Smooth muscle cell (in vitro differentiated cells): ENCODE measurements around the gene XRCC4. TPM values are rescaled to one million over a fixed set of nuclear protein-coding genes. Genes with fewer than 3 reads are reported as not detected.

Source experiments
- DNase-seq: peaks from one replicate; lab custom pipeline; 2025; ENCODE audit not compliant: unreplicated experiment; lab: John Stamatoyannopoulos, UW
- H2AFZ ChIP-seq: fragments of 200-600 bp; sonication (generic); 2 replicates; pipeline ENCODE4 v1.6.0; 2016; ENCODE audit warnings: antibody characterized with exemption, low read depth, mild to moderate bottlenecking
- H3F3A ChIP-seq: fragments of 200-600 bp; sonication (generic); 2 replicates; pipeline ENCODE4 v1.6.0; 2017; ENCODE audit warnings: antibody characterized with exemption, low read depth
- H3K27ac ChIP-seq: fragments of 200-600 bp; sonication (generic); 2 replicates; pipeline ENCODE4 v1.5.1; 2016; ENCODE audit warnings: low read depth, mild to moderate bottlenecking
- H3K27me3 ChIP-seq: fragments of 200-600 bp; sonication (generic); 2 replicates; pipeline ENCODE4 v1.6.1; 2016; ENCODE audit warnings: low read depth, mild to moderate bottlenecking
- H3K36me3 ChIP-seq: fragments of 200-600 bp; sonication (generic); 2 replicates; pipeline ENCODE4 v1.5.1; 2016; ENCODE audit warnings: low read depth
- H3K4me1 ChIP-seq: fragments of 200-600 bp; sonication (generic); 2 replicates; pipeline ENCODE4 v1.5.1; 2016; ENCODE audit warnings: low read depth
- H3K4me2 ChIP-seq: fragments of 200-600 bp; sonication (generic); 2 replicates; pipeline ENCODE4 v1.6.0; 2016; ENCODE audit warnings: mild to moderate bottlenecking
- H3K4me3 ChIP-seq: fragments of 200-600 bp; sonication (generic); 2 replicates; pipeline ENCODE4 v1.5.1; 2016; ENCODE audit warnings: mild to moderate bottlenecking
- H3K79me2 ChIP-seq: fragments of 200-600 bp; sonication (generic); 2 replicates; pipeline ENCODE4 v1.6.0; 2016; ENCODE audit warnings: low read depth, mild to moderate bottlenecking
- H3K9ac ChIP-seq: fragments of 200-600 bp; sonication (generic); 2 replicates; pipeline ENCODE4 v1.6.0; 2016; ENCODE audit warnings: low read depth
- H3K9me3 ChIP-seq: fragments of 200-600 bp; sonication (generic); replicated peaks from 2 replicates; pipeline ENCODE4 v1.5.1; 2016; ENCODE audit warnings: low read depth
- H4K20me1 ChIP-seq: fragments of 200-600 bp; sonication (generic); 2 replicates; pipeline ENCODE4 v1.6.0; 2016; ENCODE audit warnings: low read depth
- WGBS: methylation state at CpG from one replicate; pipeline ENCODE4 v1.1.7; 2016; ENCODE audit warnings: low lambda C conversion rate; 5-methylcytosine and 5-hydroxymethylcytosine counted together
- polyA plus RNA-seq: library from polyadenylated mRNA; unstranded; fragments of >200 nt; fragmentation: Nextera tagmentation; extraction: Ambion mirVana; gene quantifications from 2 replicates; pipeline ENCODE4 v1.2.1, GENCODE V29; 2016
- total RNA-seq: library from RNA; depleted of rRNA; stranded (reverse); fragments of >200 nt; gene quantifications from 2 replicates; pipeline ENCODE4 v1.2.3, GENCODE V29; 2014
- TF ChIP-seq, protein P1 (sequence below): fragments of 200-600 bp; sonication (generic); IDR thresholded peaks from 2 replicates; pipeline ENCODE4 v1.5.1; 2017; ENCODE audit warnings: borderline replicate concordance, mild to moderate bottlenecking, antibody characterized with exemption; ENCODE audit not compliant: insufficient read depth, poor library complexity, severe bottlenecking

Gene XRCC4
- total and polyA plus RNA-seq, 2 experiments from 2014 or later: 98.1 to 110 TPM

GRCh38 chr5:83036991-83037575 lies 40.3 kb upstream of the XRCC4 start:
- H3K27me3 ChIP-seq: no peaks in the 10 kb centered on the region
- TF ChIP-seq, protein P1, sequence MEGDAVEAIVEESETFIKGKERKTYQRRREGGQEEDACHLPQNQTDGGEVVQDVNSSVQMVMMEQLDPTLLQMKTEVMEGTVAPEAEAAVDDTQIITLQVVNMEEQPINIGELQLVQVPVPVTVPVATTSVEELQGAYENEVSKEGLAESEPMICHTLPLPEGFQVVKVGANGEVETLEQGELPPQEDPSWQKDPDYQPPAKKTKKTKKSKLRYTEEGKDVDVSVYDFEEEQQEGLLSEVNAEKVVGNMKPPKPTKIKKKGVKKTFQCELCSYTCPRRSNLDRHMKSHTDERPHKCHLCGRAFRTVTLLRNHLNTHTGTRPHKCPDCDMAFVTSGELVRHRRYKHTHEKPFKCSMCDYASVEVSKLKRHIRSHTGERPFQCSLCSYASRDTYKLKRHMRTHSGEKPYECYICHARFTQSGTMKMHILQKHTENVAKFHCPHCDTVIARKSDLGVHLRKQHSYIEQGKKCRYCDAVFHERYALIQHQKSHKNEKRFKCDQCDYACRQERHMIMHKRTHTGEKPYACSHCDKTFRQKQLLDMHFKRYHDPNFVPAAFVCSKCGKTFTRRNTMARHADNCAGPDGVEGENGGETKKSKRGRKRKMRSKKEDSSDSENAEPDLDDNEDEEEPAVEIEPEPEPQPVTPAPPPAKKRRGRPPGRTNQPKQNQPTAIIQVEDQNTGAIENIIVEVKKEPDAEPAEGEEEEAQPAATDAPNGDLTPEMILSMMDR: no peak
- peaks cover 39% of the 10 kb centered on the region for H3K4me1 ChIP-seq
- H3K36me3 ChIP-seq: no peaks in the 10 kb centered on the region
- H3K4me2 ChIP-seq: peak overlapping the region; percentile 53
- no peaks in the 10 kb centered on the region for H3F3A ChIP-seq
- H4K20me1 ChIP-seq: no peaks in the 10 kb centered on the region
- no peaks in the 10 kb centered on the region for H3K9me3 ChIP-seq
- H3K9ac ChIP-seq: no peak overlapping the region
- DNase-seq: no peak
- H3K27ac ChIP-seq: peak overlapping the region; percentile 56
- H2AFZ ChIP-seq: no peak overlapping the region
- 40% methylated on average over 4 of the region's 4 CpGs for WGBS
- no peaks in the 10 kb centered on the region for H3K79me2 ChIP-seq
- no peak overlapping the region for H3K4me3 ChIP-seq

DNA sequence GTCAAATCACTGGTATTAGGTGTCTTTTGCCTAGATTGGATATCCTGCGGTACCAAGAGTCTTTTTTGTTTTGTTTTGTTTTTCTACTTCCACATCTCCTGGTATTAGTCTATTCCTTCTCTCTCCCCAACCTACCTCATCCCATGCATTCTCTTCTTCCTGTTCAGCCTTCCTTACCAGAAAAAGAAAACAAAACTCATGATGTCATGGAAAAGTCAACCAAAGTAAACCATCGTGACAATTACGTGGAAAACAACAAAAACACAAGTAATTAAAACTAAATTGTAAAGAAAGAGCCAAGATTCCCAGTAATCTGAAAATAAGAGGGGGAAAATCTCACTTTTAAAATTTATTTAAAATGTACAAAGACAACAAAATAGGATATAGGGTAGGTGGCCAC lies 38.4 kb upstream of the XRCC4 start:
- H3K9me3 ChIP-seq: no peaks in the 10 kb centered on the region

GRCh38 chr5:83042507-83042906 lies 34.8 kb upstream of the XRCC4 start:
- no peaks in the 10 kb centered on the region for H3K36me3 ChIP-seq
- no peaks in the 10 kb centered on the region for H3K9me3 ChIP-seq
- WGBS: 98% methylated on average over 3 of the region's 3 CpGs
- H3K79me2 ChIP-seq: peaks cover 5% of the 10 kb centered on the region
- H3K4me1 ChIP-seq: peaks cover 21% of the 10 kb centered on the region
- no peak overlapping the region for H2AFZ ChIP-seq
- no peak overlapping the region for H3K4me2 ChIP-seq
- no peaks in the 10 kb centered on the region for H3F3A ChIP-seq
- H4K20me1 ChIP-seq: no peaks in the 10 kb centered on the region
- H3K27ac ChIP-seq: no peak overlapping the region
- no peak for DNase-seq
- H3K4me3 ChIP-seq: no peak overlapping the region
- TF ChIP-seq, protein P1: no peak
- H3K27me3 ChIP-seq: no peaks in the 10 kb centered on the region
- no peak overlapping the region for H3K9ac ChIP-seq

More for the DNA sequence above, 38.4 kb upstream of the XRCC4 start:
- TF ChIP-seq, protein P1: no peak
- H3K27ac ChIP-seq: no peak overlapping the region
- no peak overlapping the region for H3K4me2 ChIP-seq
- WGBS: 96% methylated on average over 3 of the region's 3 CpGs
- no peak overlapping the region for H3K9ac ChIP-seq
- H3K79me2 ChIP-seq: no peaks in the 10 kb centered on the region
- H3F3A ChIP-seq: no peaks in the 10 kb centered on the region
- H3K4me3 ChIP-seq: no peak overlapping the region
- H4K20me1 ChIP-seq: no peaks in the 10 kb centered on the region
- DNase-seq: no peak
- peaks cover 32% of the 10 kb centered on the region for H3K4me1 ChIP-seq
- no peak overlapping the region for H2AFZ ChIP-seq
- no peaks in the 10 kb centered on the region for H3K27me3 ChIP-seq
- no peaks in the 10 kb centered on the region for H3K36me3 ChIP-seq

GRCh38 chr5:83044926-83045325 lies 32.4 kb upstream of the XRCC4 start:
- WGBS: 40% methylated on average over 2 of the region's 2 CpGs
- no peaks in the 10 kb centered on the region for H4K20me1 ChIP-seq
- no peak for DNase-seq

More at GRCh38 chr5:83044926-83045325, 32.4 kb upstream of the XRCC4 start:
- Histone ChIP-seq H3K9me3 (no peaks in the 10 kb centered on the region), H3K79me2 (peaks cover 6% of the 10 kb centered on the region), H3K27ac (peak overlapping the region; percentile 66), H3K4me3 (no peak overlapping the region), H3K9ac (no peak overlapping the region), H3K4me1 (peaks cover 15% of the 10 kb centered on the region), H3K4me2 (peak overlapping the region; percentile 71), H3K36me3 (no peaks in the 10 kb centered on the region), H2AFZ (no peak overlapping the region), H3F3A (peaks cover 12% of the 10 kb centered on the region), H3K27me3 (no peaks in the 10 kb centered on the region)
- TF ChIP-seq, protein P1: no peak
